Right ventricle myocardium inferior (tissue), 1 donor: ENCODE data around the gene NFATC2. TPM values are rescaled to one million over a fixed set of nuclear protein-coding genes. Genes with fewer than 3 reads are reported as not detected.

Experiments used
- ATAC-seq: fragments of 200-7000 bp; cut with Tn5 transposase; one replicate; pipeline ENCODE4 v1.9.1; 2020; ENCODE audit warnings: mild to moderate bottlenecking, moderate library complexity
- DNase-seq: peaks from one replicate; pipeline ENCODE4 v3.0.0; 2021; ENCODE audit errors: missing footprints
- intact Hi-C: fragments of 100-400 bp; cut with DNase I; formaldehyde crosslinking; loops from one replicate; pipeline ENCODE4 v1.11.0; 2022
- total RNA-seq: library from RNA; stranded (reverse); fragmentation: NEBNext Ultra II Directional; extraction: Animal tissue kit (Norgen Biotek cat#: 25700); gene quantifications from one replicate; pipeline ENCODE4 v1.2.1, GENCODE V29; 2021
- donor health status: DM: no; HTN: yes; CAD: no; lungs with severe emphysema.

Gene NFATC2
- total RNA-seq, 1 donor from 2014 or later: 2.1 TPM

DNA sequence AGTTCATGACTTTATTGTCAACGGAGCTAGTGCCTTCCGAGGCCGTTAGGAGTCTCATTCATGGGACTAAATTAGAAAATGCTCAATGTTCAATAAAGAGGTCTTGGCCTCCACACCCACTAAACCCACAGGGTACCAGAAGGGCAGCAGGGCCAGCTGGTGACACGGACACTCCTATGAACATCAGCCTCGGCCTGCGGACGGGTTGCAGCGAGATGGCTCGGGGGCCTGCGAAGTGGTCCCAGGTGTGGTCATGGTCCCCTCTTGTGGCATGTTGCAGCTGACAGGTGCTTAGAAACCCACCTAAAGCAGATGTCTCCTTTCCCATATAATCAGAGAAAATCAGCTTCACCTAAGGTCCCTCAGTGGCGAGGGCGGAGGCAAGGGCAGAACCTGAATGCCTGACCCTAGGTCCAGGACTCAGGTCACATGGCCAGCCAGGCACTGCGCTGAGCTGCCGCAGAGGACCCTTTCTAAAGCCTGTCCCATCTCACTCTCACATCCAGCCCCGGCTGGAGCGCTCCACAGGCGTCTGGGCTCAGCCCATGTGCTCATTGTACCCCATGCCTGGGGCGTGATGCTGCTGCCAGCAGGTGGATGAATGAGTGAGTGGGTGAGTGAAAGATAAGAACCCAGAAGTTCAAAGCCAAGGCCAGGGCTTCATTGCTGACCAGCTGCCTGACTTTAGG lies 35.8 kb downstream of the NFATC2 start:
- intact Hi-C loops: no loop called here
- no peak for ATAC-seq
- DNase-seq: no peak

DNA sequence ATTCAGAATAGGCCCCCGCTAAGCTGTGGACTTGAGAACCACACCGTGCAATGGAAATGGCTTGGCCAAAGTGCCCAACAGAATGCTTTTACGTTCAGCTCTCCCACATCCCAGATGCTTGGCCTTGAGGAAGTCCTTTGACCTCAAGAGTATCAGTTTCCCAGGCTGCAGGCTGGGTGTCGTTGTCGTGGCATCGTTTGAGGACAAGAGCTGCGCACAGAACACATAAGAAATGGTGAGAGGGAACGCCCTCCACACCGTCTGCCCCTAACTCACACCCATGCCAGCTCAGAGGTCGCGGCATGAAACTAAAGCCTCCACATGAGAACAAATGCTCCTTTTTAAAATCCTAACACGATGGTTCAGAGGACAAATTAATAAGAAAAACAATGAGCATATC lies 37.0 kb downstream of the NFATC2 start:
- ATAC-seq: no peak
- intact Hi-C loops: no loop called here
- DNase-seq: no peak

DNA sequence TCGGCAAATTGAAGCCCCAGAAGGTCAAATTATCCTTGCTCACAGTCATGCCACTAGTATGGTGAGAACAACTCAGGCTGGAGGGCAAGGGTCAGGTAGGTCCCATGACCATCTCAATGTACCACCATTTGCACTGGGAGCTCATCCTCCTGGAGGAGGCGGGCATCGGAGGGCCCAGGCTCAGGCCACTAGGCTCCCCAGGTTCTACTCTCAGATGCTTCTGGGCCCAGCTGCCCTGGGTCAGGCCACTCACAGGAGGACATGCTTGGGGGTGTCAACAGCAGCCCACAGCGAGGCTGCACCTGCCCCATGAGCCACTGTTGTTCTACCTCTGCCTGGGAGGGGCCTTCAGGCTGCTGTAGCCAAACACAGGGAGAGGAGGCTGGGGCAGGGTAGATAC lies 39.1 kb downstream of the NFATC2 start:
- ATAC-seq: no peak
- intact Hi-C loops: no loop called here
- no peak for DNase-seq

DNA sequence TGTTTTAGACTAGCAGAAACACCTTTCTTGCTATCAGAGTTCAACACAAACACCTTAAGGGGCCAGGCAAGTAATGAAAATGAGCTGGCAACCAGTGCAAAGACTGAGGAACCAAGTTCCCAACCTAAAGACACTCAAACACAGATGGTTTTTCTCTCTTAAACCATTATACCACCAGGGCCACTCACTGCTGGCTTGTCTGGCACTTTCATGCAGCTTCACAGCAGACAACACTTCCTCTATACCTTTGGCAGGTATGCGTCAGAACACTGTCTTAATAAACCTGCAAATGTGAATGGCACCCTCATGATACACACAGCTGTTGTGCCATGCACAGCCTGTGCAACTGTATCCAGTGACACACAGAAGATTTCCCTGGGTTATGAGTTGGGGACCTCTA lies 41.6 kb downstream of the NFATC2 start:
- DNase-seq (no peak), ATAC-seq (no peak)
- intact Hi-C loops: no loop called here

DNA sequence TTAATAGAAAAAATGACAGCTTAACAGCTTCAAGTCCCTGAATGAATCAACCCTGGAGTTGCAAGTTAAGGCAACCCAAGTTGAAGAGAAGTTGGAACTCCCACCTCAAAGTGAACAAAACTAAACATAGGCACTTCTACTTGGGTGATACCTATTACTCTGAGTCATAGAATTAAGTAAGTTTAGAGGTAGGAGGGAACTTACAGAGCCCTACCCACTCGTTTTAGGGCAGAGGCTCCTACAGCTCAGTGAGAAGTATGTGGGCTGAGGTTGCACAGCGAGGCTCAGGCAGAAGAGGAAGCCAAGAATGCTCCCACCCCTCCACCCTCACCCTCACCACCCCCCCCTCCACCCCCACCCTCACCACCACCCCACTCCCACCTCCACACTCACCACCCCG lies 42.2 kb downstream of the NFATC2 start:
- no peak for ATAC-seq
- no peak for DNase-seq
- intact Hi-C loops: no loop called here

DNA sequence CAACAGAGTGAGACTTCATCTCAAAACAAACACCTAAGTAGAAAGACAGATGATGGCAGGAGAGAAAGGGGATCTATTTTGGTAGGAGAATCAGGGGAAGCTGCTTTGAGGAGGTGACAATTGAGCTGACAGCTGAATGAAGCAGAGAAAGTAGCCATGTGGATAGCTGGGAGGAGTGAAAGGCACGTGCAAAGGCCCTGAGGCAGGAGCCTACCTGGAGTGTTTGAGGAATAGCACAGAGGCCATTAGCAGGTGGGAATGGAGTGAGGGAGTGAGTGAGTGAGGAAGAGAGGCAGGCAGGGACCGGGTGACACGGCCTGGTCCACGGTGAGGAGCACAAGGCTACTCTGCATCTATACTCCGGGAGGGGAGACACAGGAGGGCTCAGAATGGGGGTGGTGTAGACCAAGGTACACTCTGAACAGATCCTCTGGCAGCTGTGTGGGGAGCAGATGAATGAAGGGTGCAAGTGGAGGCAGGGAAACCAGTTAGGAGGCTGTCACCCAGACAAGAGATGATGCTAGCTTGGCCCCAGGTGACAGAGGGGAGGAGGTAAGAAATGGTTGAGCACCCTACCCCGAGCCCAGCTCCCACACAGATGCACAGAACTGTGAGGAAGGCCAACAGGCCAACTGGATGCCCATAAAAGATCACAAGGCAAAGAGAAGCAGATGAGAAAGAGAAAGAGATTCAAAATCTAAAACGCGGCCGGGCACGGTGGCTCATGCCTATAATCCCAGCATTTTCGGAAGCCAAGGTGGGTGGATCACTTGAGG lies 43.6 kb downstream of the NFATC2 start:
- intact Hi-C loops: loop anchor here (10.0 kb wide), 1 partner anchor 84 kb away; no protein-coding TSS in a partner anchor
- no peak for ATAC-seq
- DNase-seq: no peak

DNA sequence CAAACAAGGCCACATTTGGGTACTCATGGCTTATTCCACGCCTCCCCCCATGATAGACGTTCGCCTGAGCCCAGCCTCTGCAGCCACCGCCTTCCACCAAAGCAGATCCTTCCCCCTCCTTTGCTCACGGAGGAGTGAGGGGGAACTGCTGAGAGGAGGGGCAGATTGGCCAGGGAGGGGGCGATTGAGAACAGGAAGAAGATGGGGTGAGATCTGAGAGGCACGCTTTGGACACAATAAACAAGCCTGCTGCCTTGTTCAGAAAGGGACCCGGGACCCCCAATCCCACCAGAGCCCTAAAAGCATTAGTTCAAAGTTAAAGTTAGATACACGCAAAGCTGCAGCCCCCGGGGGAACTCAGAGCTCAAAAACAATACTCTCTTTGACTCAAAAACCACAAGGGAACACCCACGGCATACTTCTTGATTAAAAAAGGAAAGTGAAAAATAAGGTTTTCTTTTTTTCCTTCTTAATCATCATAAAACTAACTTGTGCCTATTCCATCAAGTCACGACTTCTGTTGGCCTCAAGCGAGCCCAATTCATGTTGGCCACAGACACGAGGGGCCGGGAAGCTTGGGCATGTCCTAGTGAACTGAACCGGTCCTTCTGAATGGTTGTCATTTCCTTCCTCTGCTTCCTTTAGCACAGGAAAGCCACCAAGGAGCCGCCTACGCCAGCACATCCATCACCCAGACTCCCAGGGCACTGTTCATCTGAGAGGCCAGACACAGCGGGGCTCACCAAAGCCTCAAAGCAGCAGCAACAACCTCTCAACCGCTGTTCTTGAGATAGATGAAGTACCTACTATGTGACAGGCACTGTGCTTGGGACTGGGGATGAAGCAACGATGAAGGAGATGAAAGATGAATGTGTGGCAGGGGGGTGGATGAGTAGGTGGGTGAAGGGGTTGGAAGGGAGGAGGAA lies 44.7 kb downstream of the NFATC2 start:
- intact Hi-C loops: loop anchor here (10.0 kb wide), 1 partner anchor 83 kb away; no protein-coding TSS in a partner anchor
- DNase-seq (no peak), ATAC-seq (no peak)

DNA sequence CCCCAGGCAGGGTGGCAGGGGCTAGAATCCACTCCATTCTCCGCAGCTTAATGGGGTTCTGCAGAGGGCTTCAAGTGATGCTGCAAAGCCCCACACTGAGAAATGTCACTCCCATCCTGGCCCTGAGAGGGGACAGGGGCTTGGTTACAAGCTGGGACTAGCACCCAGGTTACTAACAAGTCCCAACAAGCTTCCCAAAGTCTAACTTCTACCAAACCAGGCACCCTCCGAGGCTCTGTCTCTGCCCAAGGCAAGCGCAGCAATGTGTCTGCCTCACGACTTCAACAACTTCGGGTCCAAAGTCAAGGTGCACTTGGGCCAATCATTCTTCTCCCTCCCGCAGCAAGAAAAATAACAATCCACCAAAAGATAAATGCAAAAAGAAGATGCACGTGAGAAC lies 45.6 kb downstream of the NFATC2 start:
- DNase-seq (no peak), ATAC-seq (no peak)
- intact Hi-C loops: loop anchor here (10.0 kb wide), 1 partner anchor 82 kb away; no protein-coding TSS in a partner anchor

DNA sequence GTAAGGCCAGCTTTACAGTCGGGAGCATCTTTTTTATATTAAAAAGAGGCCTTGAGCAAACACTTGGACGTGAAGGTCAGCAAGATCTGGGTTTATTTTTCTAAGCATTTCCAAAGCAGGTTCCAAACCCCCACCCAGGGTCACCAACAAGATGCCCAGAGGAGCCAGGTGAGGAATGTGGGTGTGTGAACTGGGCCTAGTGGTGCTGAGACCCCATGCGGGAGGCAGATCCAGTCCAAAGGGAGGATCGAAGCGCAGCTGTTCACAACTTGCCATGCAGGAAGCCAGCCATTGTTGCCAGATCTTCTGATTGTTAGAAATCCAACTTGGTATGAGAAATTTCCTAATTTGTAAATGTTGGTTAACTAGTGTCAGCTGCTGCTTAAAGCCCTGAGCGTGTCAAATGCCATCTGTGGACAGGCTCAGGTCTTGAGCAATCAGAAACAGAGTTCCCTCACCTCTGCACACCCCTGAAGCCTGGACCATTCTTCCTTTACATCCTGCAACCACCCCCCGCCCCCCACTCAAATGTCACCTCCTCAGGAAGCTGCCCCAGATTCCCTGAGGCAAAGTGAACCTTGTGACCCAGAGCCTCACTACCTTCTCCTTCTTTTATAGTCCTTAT lies 46.5 kb downstream of the NFATC2 start:
- ATAC-seq: no peak
- intact Hi-C loops: loop anchor here (10.0 kb wide), 1 partner anchor 81 kb away; no protein-coding TSS in a partner anchor

DNA sequence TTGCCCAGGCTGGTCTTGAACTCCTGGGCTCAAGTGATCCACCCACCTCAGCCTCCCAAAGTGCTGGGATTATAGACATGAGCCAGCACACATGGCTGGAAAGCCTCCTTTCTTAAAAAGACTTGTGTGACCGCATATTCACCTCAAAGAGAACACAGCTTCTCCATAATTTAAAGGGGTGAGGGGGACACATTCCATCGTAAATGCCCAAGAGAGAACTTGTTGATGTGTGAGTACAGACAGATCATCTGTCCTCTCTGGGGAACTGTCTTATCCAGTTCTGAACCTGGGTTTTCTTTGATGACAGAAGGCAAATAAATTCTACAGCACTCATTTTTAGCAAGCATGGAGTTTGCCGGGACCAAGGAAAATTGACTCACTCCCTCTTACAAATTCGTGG lies 47.2 kb downstream of the NFATC2 start:
- intact Hi-C loops: loop anchor here (10.0 kb wide), 1 partner anchor 80 kb away; no protein-coding TSS in a partner anchor
- ATAC-seq: no peak
- DNase-seq: no peak

More for the DNA sequence above, 46.5 kb downstream of the NFATC2 start:
- no peak for DNase-seq

DNA sequence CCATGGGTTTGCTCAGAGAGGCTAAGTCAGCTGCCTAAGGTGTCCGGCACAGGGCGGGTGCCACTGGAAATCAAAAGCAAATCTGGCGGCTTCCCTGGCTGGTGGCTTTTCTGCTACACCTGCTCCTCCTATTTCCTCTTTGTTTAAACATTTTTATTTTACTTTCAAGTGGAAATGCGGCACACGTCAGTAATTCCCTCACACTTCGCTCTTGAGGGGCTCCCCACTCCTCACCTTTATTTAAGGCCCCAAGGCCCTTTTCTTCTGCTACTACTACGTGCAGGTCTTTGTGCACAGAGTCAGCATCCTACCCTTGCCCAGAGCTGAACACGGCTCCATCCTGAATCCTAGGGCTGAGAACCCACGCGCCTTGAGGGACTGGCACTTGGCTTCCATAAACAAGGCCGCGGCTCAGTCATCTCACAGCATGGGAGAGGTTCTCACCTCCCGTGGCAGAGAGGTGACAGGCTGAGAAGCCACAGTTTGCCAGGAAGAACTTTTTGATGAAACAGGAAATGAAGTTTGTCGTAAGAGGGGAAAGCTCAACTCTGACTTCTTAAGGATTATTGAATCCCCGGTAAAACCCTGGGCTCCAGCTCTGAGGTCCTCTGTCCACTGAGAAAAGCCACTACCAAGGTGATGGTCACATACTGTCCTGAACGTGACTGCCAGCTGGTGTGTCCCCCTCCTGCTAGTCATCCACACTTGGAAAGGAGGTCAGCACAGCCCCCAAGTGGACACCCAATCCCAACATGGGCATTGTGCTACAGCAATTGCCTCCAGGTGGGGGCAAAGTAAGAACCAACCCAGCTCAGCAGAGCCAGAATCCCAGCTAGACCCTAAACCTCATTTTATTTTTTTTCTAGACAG lies 48.0 kb downstream of the NFATC2 start:
- DNase-seq (no peak), ATAC-seq (no peak)
- intact Hi-C loops: loop anchor here (5.0 to 10.0 kb wide), 2 partner anchors 80 to 107 kb away; no protein-coding TSS in a partner anchor

DNA sequence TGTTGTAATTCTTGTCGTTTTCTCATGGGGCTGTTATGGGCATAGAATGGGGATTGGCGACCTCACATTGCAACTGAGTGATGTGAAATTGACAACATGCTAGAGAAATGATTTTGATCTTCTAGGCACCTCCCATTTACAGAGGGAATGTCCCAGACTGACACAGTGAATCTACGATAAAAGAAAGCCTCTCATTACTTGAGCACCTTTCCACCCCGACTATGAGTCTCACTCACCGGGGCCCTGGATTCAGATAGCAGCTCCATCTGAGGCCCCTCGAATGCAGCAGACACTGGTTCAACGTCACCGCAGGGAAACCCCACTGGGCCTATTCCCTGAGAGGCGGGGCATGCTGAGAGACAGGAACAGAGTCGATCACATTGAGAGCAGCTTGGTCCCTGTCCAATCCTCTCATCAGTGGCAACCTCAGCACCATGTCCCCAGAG lies 49.1 kb downstream of the NFATC2 start:
- ATAC-seq: no peak
- no peak for DNase-seq
- intact Hi-C loops: loop anchor here (2.0 to 10.0 kb wide), 3 partner anchors 47 to 106 kb away; no protein-coding TSS in a partner anchor

DNA sequence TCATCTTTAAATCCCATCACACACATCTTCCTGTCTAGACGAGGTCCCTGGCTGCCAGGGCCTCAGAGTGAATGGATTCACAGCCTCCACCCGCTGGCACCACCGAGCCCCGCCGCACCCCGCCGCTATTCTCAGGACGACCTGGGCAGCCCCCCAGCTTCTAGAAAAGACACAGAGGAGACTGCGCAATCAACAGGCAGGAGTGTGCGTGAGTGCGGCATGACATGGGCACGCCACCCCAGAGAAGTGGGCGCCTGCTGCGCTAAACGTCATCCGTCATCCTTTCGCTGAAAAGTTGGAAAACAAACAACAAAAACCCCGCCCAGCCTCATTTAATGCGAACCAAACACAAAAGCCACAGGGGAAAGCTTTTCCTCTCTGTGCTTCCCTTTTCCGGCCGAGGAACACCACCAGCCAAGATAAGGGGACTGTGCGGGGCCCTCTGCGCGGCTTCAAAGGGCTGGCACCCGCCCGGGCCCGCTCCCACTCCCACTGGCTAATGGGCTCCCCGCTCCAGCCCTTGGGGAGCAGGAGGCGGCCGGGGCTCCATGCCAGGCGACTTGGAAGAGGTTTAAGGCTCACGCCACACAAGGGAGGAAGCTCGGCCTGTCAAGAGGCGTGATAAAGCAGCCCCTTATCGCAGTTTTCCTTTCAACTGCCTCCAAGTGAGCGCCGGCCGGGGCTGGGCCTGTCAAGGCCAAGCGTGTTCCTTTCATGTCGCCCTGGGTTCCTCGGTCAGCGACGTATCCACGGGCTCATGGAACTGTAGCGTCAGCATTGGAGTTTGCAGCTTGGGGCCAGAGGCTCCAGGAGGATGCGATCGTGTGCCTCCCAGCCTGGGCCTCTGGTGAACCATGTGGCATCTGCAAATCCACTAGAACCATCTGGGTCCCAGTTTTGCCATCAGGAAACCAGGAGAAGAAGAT lies 50.1 kb downstream of the NFATC2 start:
- intact Hi-C loops: loop anchor here (2.0 to 10.0 kb wide), 3 partner anchors 48 to 105 kb away; no protein-coding TSS in a partner anchor
- peak; percentile 80 for DNase-seq
- ATAC-seq: peak; percentile 90

DNA sequence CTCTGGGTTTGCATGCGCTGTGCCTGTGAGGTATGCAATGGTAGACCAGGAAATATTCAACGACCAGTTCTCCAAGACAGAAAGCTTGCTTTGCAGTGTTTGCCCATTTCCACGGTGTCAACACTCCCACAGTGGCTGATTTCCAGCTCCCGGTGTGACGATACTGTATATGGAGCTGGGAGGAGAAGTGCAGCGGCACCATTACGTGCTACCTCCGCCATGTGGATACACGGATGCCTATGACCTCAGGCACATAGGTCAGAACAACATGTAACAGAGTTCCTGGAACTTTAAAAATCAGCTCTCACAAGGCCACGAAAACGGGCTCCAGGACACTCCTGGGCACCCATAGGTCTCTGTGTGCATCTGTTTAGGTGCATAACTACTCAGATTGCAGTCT lies 51.1 kb downstream of the NFATC2 start:
- DNase-seq (no peak), ATAC-seq (no peak)
- intact Hi-C loops: loop anchor here (2.0 to 10.0 kb wide), 3 partner anchors 35 to 104 kb away; no protein-coding TSS in a partner anchor

DNA sequence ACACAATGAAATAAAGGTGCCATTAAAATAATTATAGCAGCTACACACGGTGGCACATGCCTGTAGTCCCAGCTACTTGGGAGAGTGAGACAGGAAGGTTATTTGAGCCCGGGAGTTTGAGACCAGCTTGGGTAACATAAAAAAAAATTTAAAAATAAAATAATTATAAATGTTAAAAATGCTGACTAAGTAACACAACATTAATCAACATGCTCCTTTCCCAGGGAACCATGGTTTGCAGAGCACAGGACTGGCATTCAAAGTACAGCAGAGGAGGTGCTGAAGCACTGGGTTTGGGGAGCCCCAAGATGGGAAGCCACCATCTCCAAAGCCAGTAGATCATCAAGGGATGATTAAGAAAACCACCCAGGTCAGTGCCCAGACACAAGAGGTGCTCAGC lies 51.9 kb downstream of the NFATC2 start:
- intact Hi-C loops: loop anchor here (2.0 to 10.0 kb wide), 3 partner anchors 34 to 103 kb away; no protein-coding TSS in a partner anchor
- no peak for ATAC-seq
- DNase-seq: no peak

DNA sequence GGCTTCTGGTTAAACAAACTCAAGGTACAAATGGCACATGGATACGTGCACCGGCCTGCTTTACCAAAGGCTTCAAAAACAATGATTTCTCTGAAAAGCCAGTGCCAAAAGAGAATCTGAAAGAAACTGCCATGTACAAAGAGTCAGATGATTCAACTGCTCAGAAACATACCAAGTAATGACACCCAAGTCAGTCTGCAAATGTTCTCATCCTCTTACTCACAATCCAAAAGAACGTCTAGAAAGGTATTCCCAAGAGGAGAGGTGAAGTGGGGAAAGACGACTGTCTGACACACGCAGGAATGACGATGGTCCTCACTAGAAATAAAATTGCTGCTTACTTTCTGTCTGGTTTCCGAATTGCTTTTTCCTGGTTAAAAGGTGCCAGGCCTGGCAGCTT lies 52.9 kb downstream of the NFATC2 start:
- intact Hi-C loops: loop anchor here (2.0 to 10.0 kb wide), 3 partner anchors 33 to 102 kb away; no protein-coding TSS in a partner anchor
- DNase-seq (no peak), ATAC-seq (no peak)
